Neural cell (in vitro differentiated cells): Measurements from ENCODE around the gene HOXA3.

Experiments
- EP300 ChIP-seq: fragments of 450-650 bp; conservative IDR thresholded peaks from 2 replicates; pipeline ENCODE4 v1.6.1; 2014; ENCODE audit warnings: antibody characterized with exemption, mild to moderate bottlenecking, moderate library complexity; ENCODE audit not compliant: poor library complexity, severe bottlenecking
- EZH2 ChIP-seq: fragments of 200-600, 300-800 bp; shearing (Covaris generic), sonication (generic); IDR thresholded peaks from 2 replicates; pipeline ENCODE4 v1.6.1; 2014; ENCODE audit warnings: antibody characterized with exemption, low read length, borderline replicate concordance, mild to moderate bottlenecking; ENCODE audit not compliant: insufficient read depth, poor library complexity, severe bottlenecking
- TF ChIP-seq, protein P1 (sequence below): fragments of 450-650 bp; IDR thresholded peaks from 2 replicates; pipeline ENCODE4 v1.5.1; 2014; ENCODE audit warnings: antibody characterized with exemption, mild to moderate bottlenecking, moderate library complexity; ENCODE audit not compliant: poor library complexity, severe bottlenecking

DNA sequence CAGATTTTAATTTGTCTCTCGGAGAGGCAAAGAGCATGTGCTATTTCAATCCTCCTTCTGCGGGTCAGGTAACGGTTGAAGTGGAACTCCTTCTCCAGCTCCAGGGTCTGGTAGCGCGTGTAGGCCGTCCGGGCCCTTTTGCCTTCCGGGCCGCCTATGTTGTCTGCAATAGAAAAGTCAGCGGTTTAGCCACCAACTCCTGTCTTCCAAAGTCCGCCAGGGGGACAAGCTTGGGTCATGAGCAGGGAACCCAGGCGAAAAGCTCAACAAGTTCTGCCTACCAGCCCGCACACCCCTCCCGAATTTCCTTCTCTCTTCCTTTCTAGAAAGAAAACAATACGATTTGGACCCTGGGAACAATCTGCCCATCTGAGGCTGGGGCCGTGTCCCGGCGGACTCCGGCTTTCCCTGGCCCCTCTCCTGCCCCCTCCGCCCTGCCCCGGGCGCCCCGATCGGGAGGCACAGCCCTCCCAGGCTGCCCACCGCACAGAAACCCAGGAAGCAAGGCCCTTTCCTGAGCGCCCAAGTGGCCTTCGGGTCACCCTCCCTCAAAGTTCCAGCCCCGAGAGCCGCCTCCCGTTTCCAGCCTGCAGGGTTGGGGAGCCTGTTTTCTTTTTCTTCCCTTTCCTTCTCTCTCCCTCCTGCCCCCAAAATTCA is 10.3 kb downstream of the HOXA3 start:
- TF ChIP-seq EZH2: no peak
- TF ChIP-seq, protein P1, sequence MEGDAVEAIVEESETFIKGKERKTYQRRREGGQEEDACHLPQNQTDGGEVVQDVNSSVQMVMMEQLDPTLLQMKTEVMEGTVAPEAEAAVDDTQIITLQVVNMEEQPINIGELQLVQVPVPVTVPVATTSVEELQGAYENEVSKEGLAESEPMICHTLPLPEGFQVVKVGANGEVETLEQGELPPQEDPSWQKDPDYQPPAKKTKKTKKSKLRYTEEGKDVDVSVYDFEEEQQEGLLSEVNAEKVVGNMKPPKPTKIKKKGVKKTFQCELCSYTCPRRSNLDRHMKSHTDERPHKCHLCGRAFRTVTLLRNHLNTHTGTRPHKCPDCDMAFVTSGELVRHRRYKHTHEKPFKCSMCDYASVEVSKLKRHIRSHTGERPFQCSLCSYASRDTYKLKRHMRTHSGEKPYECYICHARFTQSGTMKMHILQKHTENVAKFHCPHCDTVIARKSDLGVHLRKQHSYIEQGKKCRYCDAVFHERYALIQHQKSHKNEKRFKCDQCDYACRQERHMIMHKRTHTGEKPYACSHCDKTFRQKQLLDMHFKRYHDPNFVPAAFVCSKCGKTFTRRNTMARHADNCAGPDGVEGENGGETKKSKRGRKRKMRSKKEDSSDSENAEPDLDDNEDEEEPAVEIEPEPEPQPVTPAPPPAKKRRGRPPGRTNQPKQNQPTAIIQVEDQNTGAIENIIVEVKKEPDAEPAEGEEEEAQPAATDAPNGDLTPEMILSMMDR: no peak
- no peak for TF ChIP-seq EP300
